COLO668 (cell line): ENCODE data around the gene KIF25.

ENCODE experiments used
- DNase-seq: peaks from one replicate; lab custom pipeline; 2025; ENCODE audit not compliant: unreplicated experiment; lab: John Stamatoyannopoulos, UW

KIF25 gene

DNA sequence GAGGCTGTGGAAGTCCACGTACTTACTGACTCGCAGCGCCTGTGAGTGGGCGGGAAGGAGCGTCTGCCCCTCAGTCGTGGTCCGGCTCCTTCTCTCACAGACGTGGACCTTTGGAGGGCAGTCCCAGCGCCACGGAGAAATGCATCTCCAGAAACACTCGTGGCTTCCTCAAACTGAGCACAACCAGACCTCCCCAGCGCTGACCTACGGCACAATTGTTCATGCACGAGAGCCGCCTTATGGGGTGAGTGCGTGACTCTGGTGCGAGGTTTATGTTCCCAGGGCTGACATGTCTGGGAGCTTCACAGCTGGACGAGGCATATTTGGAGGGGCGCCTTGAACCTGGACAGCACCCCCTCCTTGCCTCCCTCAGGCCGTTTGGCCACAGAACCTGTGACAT lies 51.8 kb downstream of the KIF25 start:
- DNase-seq: no peak

- DNase-seq: no peak
These were observed 52.3 kb downstream of the KIF25 start for GRCh38 chr6:168049706-168050224.

DNA sequence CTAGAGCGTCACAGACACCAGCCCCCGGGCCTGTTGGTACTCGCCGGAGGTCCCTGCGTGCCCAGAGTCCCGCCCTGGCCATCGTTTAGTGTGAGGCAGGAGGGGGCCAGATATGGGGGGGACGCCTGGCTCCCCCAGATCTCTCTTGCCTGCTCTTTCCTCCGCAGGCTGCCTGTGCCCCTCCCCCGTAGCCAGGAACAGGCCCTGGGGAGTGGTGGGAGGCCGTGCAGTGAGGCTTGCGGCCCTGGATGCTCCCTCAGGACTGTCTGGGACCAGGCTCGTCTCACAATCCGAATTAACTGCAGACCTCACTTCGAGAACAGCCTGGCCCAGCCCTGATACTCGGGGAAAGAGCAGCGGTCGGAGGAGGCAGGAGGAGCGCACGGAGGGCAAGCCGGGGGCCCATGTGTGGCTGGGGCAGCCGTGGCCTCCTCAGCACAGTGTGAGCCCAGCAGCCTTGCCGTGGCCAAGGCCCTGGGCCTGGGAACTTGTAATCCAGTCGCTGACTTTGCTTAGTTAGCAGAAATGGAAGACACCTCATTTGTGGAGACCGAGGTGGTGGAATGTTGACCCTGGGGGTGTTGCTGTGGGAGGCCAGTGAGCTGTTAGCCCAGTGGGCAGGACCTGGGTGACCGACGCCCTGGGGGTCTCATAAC lies 52.9 kb downstream of the KIF25 start:
- no peak for DNase-seq

DNA sequence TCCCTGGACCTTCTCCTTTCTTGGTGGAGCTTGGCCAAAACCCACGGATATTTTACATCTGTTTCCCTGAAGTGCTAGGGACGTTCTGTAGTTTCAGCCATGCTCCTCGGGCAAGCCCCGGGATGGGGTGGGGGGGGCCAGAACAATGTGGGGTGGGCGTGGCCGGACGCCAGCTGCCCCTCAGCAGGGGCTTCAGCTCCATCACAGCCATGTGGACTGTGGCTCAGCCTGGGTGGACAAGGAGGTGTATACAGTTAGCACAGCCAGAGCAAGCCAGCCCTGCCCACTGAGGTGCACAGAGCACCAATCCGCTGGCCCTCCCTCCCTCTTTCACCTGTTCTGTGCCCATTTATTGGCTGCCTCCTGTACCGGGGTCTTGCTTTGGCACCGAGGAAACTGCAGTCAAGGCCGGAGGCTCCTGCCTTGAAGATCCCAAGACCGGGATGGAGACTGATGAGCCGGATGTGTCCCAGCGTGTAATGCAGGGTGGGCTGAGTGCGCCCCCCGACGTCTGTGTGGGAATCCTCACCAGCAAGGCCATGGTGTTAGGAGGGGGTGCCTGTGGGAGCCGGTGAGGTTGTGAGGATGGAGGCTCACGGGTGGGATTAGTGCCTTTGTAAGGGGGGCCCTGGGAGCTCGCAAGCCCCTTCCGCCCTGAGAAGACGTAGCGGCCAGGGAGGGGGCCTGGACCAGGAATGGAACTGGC lies 53.6 kb downstream of the KIF25 start:
- DNase-seq: no peak

- DNase-seq: no peak
These were observed 54.2 kb downstream of the KIF25 start for GRCh38 chr6:168051648-168052047.

DNA sequence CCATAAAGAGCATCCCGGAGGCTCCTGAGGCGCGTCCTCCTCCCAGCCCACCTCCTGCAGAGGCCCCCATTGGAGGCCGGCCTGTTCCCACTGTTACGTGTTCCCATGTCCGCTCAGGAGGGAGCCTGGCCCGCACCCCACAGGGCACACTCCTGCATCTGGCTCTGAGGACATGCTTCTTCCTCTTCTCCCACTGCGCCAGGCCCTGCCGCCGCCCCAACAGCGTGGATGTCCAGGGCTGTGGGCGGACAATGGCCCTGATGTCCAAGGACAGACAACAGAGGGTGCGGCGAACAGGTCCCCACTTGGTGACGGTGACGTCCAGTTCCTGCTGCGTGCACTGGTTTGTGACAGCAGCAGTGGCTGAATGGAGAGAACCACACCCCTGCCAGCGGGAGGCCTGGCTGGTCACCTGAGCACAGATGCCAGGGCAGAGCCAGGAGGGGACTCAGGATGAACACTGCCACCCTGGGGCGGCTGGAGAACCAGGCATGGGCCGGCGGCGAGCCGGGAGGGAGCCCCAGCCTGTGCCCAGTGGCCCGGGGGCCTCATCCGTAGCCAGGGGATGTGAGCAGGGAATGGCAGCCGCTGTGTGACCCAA lies 54.9 kb downstream of the KIF25 start:
- DNase-seq: peak; percentile 72

DNA sequence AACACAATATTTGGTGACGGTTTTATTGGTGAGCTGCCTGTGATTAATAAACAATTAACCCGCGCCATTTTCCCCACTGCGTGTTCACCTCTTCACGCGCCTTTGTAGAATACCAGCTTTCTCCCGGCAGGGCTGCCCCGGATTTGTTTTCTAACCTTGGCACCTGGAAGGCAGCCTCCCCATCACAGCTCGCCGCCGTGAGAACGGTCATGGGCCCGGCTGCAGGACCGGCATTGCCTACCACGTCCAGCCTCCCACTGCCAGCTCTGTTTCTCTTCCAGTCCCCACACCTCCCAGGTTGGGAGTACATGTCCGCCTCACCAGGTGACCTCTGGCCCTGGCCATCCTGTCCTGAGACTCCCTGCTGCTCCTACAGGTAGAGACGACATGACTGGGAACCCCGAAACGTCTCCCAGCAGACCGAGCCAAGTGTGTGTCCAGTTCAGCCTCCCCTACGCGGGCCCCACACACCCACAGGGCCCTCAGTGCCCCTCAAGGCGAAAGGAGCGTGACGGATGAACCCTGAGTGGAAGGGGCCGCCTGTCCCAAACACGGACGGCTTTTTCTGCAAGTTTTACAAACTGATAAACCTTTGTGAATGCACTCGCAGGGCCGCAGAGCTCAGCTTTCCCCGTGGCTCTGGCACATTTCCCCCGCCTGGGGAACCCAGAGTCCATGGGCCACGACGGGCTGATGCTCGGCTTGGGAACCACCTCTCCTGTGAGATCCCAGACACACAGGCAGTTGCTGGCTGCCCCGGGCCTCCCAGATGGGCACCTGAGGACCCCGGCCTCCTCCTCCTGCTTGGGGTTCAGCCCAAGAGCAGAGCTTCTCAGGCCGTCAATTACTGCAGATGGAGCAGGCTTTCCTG lies 55.9 kb downstream of the KIF25 start:
- DNase-seq: no peak

DNA sequence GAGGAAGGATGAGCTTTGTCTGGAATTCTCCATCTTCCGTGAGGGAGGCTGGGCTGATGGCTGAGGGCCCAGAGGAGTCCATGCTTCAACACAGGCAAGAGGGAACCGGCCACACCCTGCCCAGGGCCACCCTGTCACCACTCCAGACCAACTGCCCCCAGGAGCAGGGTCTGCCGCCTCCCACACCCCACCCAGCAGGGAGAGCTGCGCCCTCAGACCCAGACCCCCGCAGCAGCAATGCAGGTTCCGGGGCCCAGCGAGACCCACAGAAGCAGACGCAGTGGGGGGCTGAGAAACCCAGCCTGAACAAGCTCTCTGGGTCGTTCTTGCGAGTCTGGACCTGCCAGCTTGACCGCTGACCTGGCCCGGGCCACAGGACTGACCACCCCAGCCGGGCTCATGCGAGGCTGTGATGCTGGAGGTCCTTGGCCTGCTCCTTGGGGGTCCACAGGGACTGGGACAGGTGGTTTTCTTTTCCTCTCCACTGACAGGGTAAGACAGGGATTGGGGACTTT lies 56.5 kb downstream of the KIF25 start:
- DNase-seq: no peak

DNA sequence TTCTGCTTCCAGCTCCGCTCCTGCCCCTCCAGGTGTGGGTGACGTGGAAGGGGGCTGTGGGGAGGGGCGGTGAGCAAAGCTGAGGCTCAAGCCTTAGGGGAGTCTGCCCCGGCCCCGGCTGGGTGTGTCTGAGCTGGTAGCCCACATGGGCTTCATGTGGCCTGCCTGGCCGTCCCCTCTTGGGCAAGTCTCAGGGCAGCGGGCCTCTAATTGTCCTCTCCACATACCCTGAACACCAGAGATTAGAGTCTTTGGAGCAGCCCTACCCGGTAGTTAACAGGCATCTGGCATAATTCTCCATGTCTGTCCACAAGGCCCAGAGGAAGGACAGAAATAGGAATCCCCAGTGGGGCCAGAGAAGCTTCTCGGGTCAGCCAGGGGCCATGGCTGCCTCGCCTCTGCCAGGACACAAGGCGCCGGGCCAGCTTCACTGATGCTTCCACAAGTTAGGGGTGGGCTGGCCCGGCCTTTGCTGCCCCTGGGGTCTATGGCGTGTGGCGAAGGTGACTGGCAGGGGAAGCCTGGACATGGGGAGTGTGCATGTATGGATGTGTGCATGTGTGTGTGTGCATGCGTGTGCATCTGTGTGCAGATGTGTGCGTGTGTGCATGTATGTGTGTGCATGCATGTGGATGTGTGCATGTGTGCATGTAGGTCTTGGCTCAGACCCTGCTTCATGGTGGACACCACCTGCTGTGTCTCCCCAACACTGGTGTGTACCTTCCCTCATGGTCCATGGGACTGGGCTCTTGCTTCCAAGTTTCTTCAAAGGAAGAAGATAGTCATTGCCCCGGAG lies 57.5 kb downstream of the KIF25 start:
- DNase-seq: no peak

- DNase-seq: no peak
These were observed 58.4 kb downstream of the KIF25 start for GRCh38 chr6:168055696-168056489.

GRCh38 chr6:168056892-168057527 lies 59.5 kb downstream of the KIF25 start:
- no peak for DNase-seq

GRCh38 chr6:168057836-168058235 lies 60.4 kb downstream of the KIF25 start:
- DNase-seq: no peak

GRCh38 chr6:168058691-168059551 lies 61.5 kb downstream of the KIF25 start:
- no peak for DNase-seq

DNA sequence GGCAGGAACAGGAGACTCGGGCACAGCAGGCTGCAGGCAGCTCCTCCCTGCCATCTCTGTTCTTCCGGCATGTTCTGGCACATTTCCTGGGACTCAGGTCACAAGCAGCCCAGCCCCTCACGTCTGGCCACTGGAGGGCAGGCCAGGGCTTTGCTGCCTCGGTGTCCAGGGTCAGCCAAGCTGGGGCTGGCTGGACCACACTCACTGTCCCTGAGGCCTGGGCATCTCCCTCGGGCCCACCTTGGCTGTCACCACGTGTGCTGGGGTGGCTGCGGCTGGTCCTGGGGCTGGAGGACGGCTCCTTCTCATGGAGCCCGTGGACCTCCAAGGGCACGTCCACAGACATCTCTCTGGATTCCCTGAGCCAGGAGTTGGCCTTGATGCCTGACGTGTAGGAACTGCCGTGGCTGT lies 63.1 kb downstream of the KIF25 start:
- peak; percentile 56 for DNase-seq

- peak; percentile 93 for DNase-seq
These were observed 64.1 kb downstream of the KIF25 start for GRCh38 chr6:168061269-168062210.

GRCh38 chr6:168062346-168063289 lies 65.1 kb downstream of the KIF25 start:
- no peak for DNase-seq
